GM21717 (cell line): Measurements from ENCODE around the gene TBX2.

Experiments
- ATAC-seq: cut with Tn5 transposase; IDR thresholded peaks from one replicate; pipeline ENCODE4 v1.9.1; 2021; ENCODE audit warnings: mild to moderate bottlenecking, moderate library complexity; ENCODE audit not compliant: unreplicated experiment

Gene TBX2

GRCh38 chr17:61368832-61369450, 30.7 kb upstream of the TBX2 start:
- ATAC-seq: no peak

- no peak for ATAC-seq
These were observed 29.9 kb upstream of the TBX2 start for GRCh38 chr17:61369751-61370150.

- ATAC-seq: no peak
These were observed 28.5 kb upstream of the TBX2 start for GRCh38 chr17:61371179-61371578.

GRCh38 chr17:61371606-61372005, 28.0 kb upstream of the TBX2 start:
- ATAC-seq: no peak

- no peak for ATAC-seq
These were observed 27.2 kb upstream of the TBX2 start for GRCh38 chr17:61372436-61372835.

GRCh38 chr17:61376931-61377838, 22.5 kb upstream of the TBX2 start:
- ATAC-seq: no peak

- no peak for ATAC-seq
These were observed 20.8 kb upstream of the TBX2 start for GRCh38 chr17:61378658-61379456.

GRCh38 chr17:61379457-61380216, 20.0 kb upstream of the TBX2 start:
- no peak for ATAC-seq

- no peak for ATAC-seq
These were observed 19.3 kb upstream of the TBX2 start for GRCh38 chr17:61380217-61380835.

GRCh38 chr17:61380836-61381525, 18.7 kb upstream of the TBX2 start:
- ATAC-seq: no peak

GRCh38 chr17:61381537-61381936, 18.1 kb upstream of the TBX2 start:
- no peak for ATAC-seq

GRCh38 chr17:61382796-61383688, 16.6 kb upstream of the TBX2 start:
- no peak for ATAC-seq

- ATAC-seq: no peak
These were observed 15.9 kb upstream of the TBX2 start for GRCh38 chr17:61383689-61384201.

GRCh38 chr17:61384354-61384691, 15.3 kb upstream of the TBX2 start:
- no peak for ATAC-seq

- ATAC-seq: no peak
These were observed 14.7 kb upstream of the TBX2 start for GRCh38 chr17:61384692-61385576.

GRCh38 chr17:61385577-61386236, 13.9 kb upstream of the TBX2 start:
- no peak for ATAC-seq

GRCh38 chr17:61386251-61386650, 13.4 kb upstream of the TBX2 start:
- ATAC-seq: no peak
